OCI-LY3 (cell line): Measurements from ENCODE around the gene FOXI1.

Source experiments
- H2AFZ ChIP-seq: fragments of 200-600, 300-600 bp; shearing (Covaris generic); 2 replicates; pipeline ENCODE4 v1.6.0; 2014; ENCODE audit warnings: antibody characterized with exemption, low read depth, low read length
- H3K27ac ChIP-seq: fragments of 200-600, 300-600 bp; sonication (generic); 2 replicates; pipeline ENCODE4 v1.5.1; 2014; ENCODE audit warnings: mild to moderate bottlenecking, low read length, moderate library complexity, mixed read lengths
- H3K27me3 ChIP-seq: fragments of 200-600, 300-600 bp; sonication (generic); 2 replicates; pipeline ENCODE4 v1.6.1; 2014; ENCODE audit warnings: low read depth, low read length, mixed read lengths
- H3K36me3 ChIP-seq: fragments of 200-600, 300-600 bp; sonication (generic); replicated peaks from 2 replicates; pipeline ENCODE3; 2014; ENCODE audit warnings: low read depth, low read length, mixed read lengths
- H3K4me1 ChIP-seq: fragments of 300-600, 200-600 bp; sonication (generic); 2 replicates; pipeline ENCODE4 v1.6.1; 2014; ENCODE audit warnings: low read length, mixed read lengths
- H3K4me2 ChIP-seq: fragments of 200-600, 300-600 bp; sonication (generic); 2 replicates; pipeline ENCODE4 v1.6.1; 2014; ENCODE audit warnings: low read length, mixed read lengths
- H3K4me3 ChIP-seq: fragments of 300-600, 200-600 bp; sonication (generic); 2 replicates; pipeline ENCODE4 v1.5.1; 2014; ENCODE audit warnings: antibody characterized with exemption, mild to moderate bottlenecking, low read length, moderate library complexity
- H3K79me2 ChIP-seq: fragments of 300-600, 200-600 bp; shearing (Covaris generic); 2 replicates; pipeline ENCODE4 v1.6.1; 2014; ENCODE audit warnings: mild to moderate bottlenecking, low read length, mixed read lengths
- H3K9ac ChIP-seq: fragments of 300-600, 200-600 bp; shearing (Covaris generic); 2 replicates; pipeline ENCODE4 v1.6.0; 2014; ENCODE audit warnings: mild to moderate bottlenecking, low read length, moderate library complexity
- H3K9me3 ChIP-seq: fragments of 200-600, 300-600 bp; shearing (Covaris generic); 2 replicates; pipeline ENCODE4 v1.6.1; 2014; ENCODE audit warnings: low read length, mixed read lengths; ENCODE audit not compliant: insufficient read depth
- H4K20me1 ChIP-seq: fragments of 200-600, 300-600 bp; sonication (generic); 2 replicates; pipeline ENCODE4 v1.6.1; 2016; ENCODE audit warnings: low read length, mixed read lengths; ENCODE audit not compliant: insufficient read depth
- CTCF ChIP-seq: fragments of 200-600, 300-600 bp; sonication (generic); IDR thresholded peaks from 2 replicates; pipeline ENCODE4 v1.5.1; 2014; ENCODE audit warnings: antibody characterized with exemption, low read length, low read depth
- EZH2phosphoT487 ChIP-seq: fragments of 200-600 bp; shearing (Covaris generic); IDR thresholded peaks from 2 replicates; pipeline ENCODE4 v1.6.1; 2018; ENCODE audit warnings: antibody characterized with exemption, mixed run types, low read depth

Gene FOXI1

GRCh38 chr5:170107674-170108073, 2.0 kb downstream of the FOXI1 start:
- Histone ChIP-seq H3K9me3 (no peaks in the 10 kb centered on the region), H3K4me3 (no peak overlapping the region), H3K9ac (no peak overlapping the region), H3K36me3 (no peaks in the 10 kb centered on the region), H2AFZ (no peak overlapping the region), H3K4me2 (no peak overlapping the region), H3K27ac (no peak overlapping the region), H4K20me1 (no peaks in the 10 kb centered on the region), H3K79me2 (no peaks in the 10 kb centered on the region), H3K27me3 (no peaks in the 10 kb centered on the region), H3K4me1 (peaks cover 11% of the 10 kb centered on the region)
- TF ChIP-seq EZH2phosphoT487: no peak
- no peak for TF ChIP-seq CTCF

GRCh38 chr5:170108266-170108785, 2.6 kb downstream of the FOXI1 start:
- no peak for TF ChIP-seq CTCF
- no peak for TF ChIP-seq EZH2phosphoT487
- Histone ChIP-seq H3K9ac (no peak overlapping the region), H3K9me3 (no peaks in the 10 kb centered on the region), H4K20me1 (no peaks in the 10 kb centered on the region), H3K4me1 (peaks cover 11% of the 10 kb centered on the region), H3K4me2 (no peak overlapping the region), H3K4me3 (no peak overlapping the region), H2AFZ (no peak overlapping the region), H3K36me3 (no peaks in the 10 kb centered on the region), H3K27me3 (no peaks in the 10 kb centered on the region), H3K79me2 (no peaks in the 10 kb centered on the region), H3K27ac (no peak overlapping the region)

GRCh38 chr5:170109059-170110031, 3.6 kb downstream of the FOXI1 start:
- TF ChIP-seq CTCF (no peak), EZH2phosphoT487 (no peak)
- Histone ChIP-seq H3K4me1 (peaks cover 11% of the 10 kb centered on the region), H3K4me2 (no peak overlapping the region)

GRCh38 chr5:170110403-170111087, 4.8 kb downstream of the FOXI1 start:
- no peak overlapping the region for H3K9ac ChIP-seq
- no peaks in the 10 kb centered on the region for H4K20me1 ChIP-seq
- no peak overlapping the region for H3K4me3 ChIP-seq
- no peak overlapping the region for H3K27ac ChIP-seq
- H3K4me1 ChIP-seq: peaks cover 8% of the 10 kb centered on the region
- no peak for TF ChIP-seq CTCF
- no peaks in the 10 kb centered on the region for H3K36me3 ChIP-seq
- H3K9me3 ChIP-seq: no peaks in the 10 kb centered on the region
- no peaks in the 10 kb centered on the region for H3K79me2 ChIP-seq
- no peak overlapping the region for H3K4me2 ChIP-seq
- H3K27me3 ChIP-seq: no peaks in the 10 kb centered on the region
- H2AFZ ChIP-seq: no peak overlapping the region

More at GRCh38 chr5:170109059-170110031, 3.6 kb downstream of the FOXI1 start:
- no peak overlapping the region for H3K27ac ChIP-seq
- H3K9ac ChIP-seq: no peak overlapping the region
- H4K20me1 ChIP-seq: no peaks in the 10 kb centered on the region
- H3K9me3 ChIP-seq: no peaks in the 10 kb centered on the region
- H2AFZ ChIP-seq: no peak overlapping the region
- H3K27me3 ChIP-seq: no peaks in the 10 kb centered on the region
- H3K36me3 ChIP-seq: no peaks in the 10 kb centered on the region
- H3K79me2 ChIP-seq: no peaks in the 10 kb centered on the region
- H3K4me3 ChIP-seq: no peak overlapping the region
